GM19438 (cell line): ENCODE results near the gene EXOC6.

Experiments used
- ATAC-seq: cut with Tn5 transposase; IDR thresholded peaks from one replicate; pipeline ENCODE4 v1.9.1; 2021; ENCODE audit warnings: low read depth; ENCODE audit not compliant: unreplicated experiment

The EXOC6 gene

DNA sequence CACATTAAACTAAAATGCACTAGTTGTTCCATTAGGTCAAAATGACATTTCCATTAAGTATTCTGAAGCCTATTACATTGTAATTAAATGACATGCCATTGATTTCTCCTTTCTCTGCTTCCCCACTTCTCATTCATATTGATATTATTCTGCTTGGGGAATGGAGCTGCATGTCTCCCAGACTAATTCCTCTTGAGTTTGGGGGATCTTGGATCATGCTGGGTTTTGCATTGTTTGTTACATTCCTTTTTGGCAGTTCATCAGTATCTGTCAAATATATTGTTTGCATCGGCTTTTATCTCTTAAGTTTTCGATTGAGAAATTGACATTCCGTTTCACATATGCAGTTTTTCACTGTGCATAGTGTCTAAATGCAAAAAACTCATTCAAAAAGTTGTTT is 147.2 kb downstream of the EXOC6 start:
- ATAC-seq = no peak

DNA sequence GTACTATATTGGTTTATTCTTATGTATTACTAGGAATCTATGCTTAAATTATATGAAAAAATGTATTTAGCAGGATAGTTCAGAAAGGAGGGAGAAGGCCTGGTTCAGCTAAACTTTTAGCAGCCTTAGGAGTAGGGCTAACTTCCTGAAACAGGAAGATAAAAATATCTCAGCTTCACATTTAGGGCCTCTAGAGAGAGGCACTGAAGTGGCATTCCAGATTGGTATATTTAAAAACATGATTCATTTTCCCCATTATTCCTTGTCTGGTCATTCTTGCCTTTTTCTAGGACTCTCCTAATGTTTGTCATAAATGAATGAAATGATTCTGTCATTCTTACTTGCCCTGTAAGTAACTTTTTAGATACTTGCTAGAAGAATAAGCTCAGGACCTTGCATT is 149.3 kb downstream of the EXOC6 start:
- no peak for ATAC-seq

DNA sequence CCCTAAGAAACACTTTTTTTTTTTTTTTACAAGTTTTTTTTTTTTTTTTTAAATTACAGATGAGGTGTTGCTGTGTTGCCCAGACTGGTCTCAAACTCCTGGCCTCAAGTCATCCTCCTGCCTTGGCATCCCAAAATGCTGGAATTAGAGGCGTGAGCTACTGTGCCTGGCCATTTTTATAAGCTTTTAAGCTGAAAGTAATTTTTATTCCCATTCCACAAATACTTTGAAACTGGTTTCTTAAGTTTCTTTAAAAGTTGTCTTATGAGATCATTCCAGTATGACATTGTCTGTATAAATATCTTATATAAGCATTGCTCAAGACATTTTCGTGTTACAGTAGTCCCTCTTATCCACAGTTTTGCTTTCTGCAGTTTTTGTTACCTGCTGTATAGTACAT is 150.9 kb downstream of the EXOC6 start:
- no peak for ATAC-seq

DNA sequence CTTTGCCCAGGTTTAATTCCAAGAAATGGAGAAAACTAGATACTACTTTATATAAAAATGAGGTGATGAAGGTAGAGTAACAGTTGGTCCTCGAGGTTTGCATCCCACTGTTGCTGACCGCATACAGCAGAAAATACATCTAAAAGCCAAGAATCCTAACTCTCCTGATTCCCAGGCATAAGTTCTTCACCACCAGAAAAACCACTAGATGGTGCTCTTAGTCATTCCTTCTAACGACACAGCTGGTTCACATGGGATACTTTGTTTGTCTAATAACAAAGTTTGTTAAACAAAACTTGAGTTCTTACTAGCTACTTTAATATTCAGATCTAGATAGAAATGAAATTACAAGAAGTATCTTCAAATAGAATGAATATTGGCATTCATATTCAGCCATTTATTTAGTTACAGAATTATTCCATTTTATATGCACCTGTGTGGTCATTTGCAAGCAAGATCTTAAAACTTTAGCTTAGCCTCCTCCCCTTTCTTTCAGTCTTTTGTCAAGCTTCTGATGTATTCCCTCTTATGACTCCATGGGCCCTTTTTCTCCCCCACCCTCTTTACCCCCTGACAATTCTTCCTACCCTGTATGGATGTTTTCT is 158.2 kb downstream of the EXOC6 start:
- ATAC-seq = no peak

DNA sequence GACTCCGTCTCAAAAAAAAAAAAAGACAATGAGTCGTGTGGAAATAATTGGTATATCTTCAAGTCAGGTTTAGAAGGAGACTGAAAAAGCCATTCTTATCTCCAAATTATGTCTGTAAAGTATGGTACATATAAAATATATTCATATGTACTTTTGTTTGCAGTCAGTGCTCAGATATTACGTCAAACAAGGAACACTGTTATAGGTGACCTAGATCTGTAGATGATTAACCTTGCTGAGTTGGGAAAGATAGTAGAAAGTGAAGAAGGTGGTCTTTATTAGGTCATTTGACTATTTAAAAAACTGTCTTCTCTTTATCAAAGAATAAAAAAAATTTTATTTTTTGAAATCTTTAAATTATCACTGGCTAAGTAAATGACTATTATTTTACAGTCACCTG is 167.4 kb downstream of the EXOC6 start:
- no peak for ATAC-seq

DNA sequence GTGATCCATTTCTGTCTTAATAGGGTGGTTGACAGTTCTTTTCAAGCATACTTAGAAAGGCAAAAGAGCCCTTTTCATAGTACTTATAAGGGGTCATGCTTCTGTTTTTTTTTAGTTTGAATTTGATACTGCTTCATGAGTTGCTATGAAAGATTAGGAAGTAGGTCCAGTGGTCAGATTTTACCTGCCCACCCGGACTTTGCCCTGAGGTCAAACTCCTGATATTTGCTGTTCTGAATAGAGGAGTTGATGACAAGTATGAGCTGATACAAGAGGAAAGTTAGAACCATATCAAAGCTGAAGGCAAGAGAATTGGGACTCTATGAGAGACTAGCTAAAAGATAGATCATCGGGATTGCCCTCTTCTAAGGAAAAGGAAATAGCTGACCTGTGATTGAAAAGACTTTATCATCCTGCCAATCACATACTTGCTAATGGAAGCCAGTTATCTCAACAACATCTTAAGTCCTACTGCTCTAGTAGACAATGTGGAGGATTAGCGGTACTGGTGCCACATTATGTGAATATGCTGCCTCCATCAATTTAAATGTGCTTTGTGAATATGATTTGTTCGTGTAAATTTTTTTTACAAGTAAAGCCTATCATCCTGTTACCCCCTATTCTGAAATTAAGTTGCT is 174.8 kb downstream of the EXOC6 start:
- ATAC-seq = no peak

DNA sequence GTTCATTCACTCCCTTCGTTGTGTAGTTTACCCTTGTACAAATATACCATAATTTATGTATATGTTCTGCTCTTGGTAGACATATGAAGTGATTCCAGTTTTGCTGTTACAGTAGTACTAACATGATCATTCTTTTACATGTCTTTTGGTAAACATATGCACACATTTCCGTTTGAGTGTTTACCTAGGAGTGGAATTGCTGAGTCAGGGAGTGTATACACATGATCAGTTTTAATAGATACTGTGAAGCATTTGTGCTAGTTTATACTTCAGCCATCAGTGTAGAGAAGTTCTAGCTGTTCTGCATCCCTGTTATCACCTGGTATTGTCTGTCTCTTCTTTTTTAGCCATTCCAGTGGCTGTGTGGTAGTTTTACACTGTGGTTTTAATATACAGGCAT is 177.8 kb downstream of the EXOC6 start:
- ATAC-seq = no peak

DNA sequence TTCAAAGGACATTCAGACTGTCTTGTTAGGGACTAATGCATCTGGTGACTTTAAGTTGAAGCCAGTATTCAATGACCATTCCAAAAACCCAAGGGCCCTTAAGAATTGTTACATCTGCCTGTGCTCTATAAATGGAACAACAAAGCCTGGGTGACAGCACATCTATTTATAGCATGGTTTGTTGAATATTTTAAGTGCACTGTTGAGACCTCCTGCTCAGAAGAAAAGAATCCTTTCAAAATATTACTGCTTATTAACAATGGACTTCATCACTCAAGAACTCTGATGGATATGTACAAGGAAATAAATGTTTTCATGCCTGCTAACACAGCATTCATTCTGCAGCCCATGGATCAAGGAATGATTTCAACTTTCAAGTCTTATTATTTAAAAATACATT is 179.2 kb downstream of the EXOC6 start:
- ATAC-seq = no peak

DNA sequence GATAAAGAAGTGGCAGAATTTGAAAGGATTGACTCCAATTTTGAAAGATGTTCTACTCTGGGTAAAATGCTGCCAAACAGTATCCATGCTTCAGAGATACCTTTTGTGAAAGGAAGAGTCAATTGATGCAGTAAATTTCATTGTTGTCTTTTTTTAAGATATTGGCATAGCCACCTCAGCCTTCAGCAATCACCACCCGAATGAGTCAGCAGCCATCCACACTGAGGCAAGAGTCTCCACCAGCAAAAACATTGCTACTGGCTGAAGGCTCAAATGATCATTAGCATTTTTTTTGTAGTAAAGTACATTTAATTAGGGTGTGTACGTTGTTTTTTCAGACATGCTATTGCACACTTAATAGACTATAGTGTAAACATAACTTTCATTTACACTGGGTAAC is 180.6 kb downstream of the EXOC6 start:
- ATAC-seq = no peak

DNA sequence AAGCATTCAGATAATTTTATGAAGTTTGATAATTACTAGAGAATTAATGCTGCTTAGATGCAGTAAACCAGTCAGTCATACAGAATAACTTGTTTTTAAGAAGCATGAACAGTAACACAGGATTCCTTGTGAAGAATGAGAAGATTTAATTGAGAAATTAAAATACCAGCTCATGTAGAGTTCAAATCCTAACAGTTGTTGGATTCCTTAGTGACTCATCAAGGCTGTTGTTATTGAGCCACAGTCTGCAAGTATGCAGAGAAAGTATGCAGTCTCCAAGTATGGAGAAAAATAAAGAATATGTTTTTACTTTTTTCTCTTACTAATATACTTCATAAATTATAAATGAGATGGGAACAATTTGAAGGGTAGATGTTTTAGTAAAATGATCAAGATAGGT is 182.1 kb downstream of the EXOC6 start:
- no peak for ATAC-seq

DNA sequence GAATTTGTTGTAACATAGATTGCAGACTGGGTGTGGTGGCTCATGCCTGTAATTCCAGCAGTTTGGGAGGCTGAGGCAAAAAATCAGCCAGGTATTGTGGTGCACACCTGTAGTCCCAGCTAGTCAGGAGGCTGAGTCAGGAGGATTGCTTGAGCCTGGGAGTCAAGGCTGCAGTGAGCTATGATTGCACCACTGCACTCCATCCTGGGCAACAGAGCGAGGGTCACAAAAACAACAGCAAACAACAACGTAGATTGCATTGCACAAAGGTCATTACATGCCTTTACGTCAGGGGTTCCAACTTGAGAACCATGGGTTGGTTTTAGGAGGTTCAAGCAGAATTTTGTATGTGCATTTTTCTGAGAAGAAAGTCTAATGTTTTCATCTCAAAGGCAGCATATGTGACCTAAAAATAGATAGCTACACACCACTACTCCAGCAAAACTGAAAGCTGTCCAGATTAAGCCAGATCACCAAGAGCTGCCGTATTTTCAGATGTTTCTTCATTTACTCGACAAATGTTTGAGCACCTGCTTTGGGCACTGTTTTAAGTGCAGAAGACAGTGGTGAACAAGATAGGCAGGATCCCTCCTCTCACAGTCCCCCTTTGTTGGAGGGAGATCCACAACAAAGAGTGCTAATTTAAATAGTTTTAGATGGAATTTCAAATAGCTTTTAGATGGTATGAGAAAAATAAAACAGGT is 183.9 kb downstream of the EXOC6 start:
- no peak for ATAC-seq

DNA sequence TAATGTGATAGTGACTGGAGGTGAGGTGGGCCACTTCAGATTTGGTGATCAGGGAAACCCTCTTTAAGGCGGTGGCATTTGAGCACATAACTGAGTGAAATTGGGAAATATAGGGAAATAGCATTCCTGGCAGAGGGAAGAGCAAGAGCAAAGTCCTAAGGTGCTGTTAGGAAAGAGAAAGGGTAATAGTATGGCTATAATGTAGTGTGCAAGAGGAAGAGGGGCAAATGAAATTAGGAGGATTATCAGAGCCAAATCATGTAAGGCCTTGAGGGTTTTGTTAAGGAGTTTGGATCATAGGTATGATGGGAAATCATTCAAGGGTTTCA is 184.5 kb downstream of the EXOC6 start:
- no peak for ATAC-seq

DNA sequence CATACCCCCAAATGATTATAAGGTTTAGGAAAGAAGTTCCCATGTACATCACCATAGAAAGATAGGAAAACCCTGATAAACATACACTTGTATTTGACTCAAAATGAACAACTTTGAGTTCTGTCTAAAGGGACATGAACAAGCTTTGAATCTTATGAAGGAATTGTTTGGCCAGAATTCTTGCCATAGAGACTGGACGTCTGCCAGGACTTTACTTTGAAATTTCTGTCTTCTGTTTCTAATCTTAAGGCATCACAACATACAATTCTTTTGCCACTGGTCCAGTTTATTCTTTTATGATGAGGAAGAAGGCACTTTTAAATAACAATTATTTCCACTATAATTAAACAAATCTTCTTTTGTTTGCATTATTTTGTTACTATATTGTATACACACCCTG is 186.1 kb downstream of the EXOC6 start:
- no peak for ATAC-seq

DNA sequence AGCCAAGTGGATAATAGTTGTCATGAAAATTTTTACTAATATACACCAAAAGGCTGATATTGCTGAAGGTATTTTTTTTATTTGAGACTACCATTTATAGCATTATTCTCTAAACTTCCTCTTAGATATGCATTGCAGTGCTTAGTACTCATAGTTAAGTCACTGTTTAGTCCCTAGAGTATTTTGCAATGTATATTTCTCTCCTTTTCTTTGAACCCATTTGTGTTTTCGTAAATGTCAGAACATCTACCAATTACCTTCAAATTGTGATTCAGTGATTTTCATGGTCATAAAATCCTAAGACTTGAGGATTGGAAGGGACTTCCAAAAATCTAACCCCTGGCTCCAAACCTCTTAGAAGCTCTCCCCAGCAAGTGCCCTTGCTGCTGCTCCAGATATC is 190.8 kb downstream of the EXOC6 start:
- no peak for ATAC-seq

DNA sequence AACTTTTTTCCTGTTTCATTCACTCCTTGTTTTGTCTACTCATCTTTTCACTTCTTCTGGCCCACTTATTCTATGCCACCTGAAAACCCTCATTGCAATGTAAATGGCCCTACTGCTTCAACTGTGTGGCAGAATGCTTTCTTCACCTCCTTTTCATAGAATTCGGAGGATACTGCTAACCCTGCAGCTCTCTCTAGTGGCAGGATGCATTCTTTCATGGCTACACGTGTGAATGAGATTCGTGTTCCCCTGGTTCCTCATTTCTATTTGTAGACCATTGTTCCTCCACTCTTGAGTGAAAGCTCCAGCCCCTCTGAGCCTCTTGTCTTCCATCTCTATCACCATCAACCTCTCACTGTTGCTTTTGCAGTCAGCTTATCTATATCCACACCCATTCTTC is 191.4 kb downstream of the EXOC6 start:
- ATAC-seq = no peak

DNA sequence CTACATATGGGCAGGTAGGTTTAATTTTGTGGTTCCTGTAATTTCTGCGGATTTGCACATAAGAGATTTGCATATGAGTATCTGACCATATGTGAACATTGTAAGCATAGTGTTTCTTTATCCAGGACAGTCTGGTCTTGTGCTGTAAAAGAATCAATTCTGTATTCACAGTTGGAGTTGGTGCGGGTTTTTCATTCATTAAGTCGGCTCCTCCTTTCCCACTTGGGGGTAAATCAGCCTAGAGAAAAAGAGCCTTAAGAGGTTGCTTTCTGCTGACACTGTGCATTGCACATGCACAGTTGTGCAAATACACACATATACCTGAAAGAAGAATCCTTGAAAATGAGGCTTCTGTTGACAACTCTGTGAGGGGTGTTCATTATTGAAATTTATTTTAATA is 206.2 kb downstream of the EXOC6 start:
- ATAC-seq = no peak

DNA sequence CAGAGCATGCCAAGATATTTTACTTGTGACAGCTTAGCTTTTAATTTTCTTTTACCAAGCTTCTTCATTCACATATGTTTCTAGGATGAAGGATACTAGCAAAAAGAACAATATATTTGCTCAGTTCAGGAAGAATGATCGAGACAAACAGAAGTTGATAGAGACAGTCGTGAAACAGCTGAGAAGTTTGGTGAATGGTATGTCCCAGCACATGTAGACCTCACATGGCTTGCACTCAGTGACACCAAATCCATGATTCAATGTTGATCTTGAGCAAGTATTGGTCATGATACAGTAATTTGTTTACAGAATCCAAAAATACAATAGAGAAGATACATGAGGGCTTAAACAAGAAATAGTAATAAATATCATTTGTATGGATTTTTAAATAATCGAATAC is 209.8 kb downstream of the EXOC6 start:
- no peak for ATAC-seq

DNA sequence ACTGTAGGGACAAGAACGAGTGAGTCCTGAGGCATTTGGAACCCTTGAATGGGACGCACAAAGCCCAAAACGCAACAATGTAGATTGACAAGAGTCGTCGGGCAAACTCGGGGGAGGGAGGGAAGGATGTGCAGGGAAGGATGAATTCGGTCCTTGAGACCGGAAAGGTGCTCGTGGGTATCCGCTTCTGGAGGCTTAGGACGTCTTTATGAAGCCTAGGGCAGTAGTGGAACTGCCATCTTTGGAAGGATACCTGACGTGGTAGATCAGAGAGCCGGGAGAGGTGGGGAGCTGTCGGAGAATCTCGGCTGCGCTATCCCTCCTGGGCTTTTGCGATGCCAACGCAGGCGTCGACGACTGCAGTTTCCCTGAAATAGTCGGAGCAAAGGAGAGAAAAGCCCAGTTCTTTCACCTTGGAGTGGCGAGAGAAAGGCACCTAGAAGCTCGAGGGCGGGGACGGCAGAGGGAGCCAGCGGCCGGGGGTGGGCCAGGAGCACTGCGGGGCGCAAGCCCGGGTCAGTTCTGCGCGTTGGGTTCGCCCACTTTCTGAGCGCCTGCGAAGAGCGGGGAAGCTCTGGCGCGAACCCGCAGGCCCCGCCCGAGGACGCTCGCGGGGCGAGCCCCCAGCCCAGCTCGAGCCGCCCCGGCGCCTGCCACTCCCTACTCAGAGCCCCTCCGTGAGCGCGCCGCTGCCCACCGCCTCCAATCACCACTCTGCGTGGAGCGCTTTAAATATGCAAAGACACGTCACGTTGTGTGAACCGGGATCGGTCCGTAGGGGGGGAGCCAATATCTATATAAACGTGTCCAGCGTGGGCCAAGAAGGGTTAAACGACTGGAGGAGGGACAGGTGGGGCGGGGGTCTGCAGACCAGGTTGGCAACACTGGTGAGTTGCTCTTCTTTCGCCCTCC is 211.9 kb downstream of the EXOC6 start, which contains the start of gene CYP26C1:
Gene CYP26C1 (plus strand): TSS at position 824 of the 912 bp plus-strand sequence. CDS start 466 bp downstream, outside the sequence.
- ATAC-seq = no peak

DNA sequence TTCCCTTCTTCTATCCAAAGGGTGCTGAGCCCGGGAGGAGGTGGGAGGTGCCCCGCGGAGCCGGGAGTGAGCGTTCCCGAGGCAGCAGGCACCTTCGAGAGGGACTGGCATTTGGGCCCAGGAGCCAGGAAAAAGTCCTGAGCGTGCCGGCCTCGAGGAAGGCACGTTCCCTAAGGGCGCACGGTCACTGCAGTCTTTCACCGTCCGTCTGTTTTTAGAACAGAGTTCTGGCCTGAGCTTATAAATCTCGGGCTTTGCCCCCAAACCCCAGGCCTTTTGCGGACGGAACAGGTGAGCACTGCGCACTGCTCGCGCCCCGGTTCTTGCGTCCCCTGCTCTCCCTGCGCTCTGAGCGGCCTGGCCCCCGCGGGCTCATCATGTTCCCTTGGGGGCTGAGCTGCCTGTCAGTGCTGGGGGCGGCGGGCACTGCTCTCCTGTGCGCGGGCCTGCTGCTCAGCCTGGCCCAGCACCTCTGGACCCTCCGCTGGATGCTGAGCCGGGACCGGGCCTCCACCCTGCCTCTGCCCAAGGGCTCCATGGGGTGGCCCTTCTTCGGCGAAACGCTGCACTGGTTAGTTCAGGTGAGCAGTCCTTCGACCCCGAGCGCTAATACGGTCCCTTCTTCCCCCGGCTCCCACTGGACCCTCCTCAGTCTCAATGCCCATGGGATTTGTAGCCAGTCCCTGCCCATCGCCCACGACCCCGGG is 212.7 kb downstream of the EXOC6 start:
- ATAC-seq = no peak
